C4-2B (cell line): ENCODE measurements around the gene FTHL17.

ENCODE experiments used
- CTCF ChIP-seq: fragments of 450-650 bp; conservative IDR thresholded peaks from 2 replicates; pipeline ENCODE4 v1.5.1; 2017; ENCODE audit warnings: mild to moderate bottlenecking
- ZFX ChIP-seq: fragments of 450-650 bp; IDR thresholded peaks from 2 replicates; pipeline ENCODE4 v1.6.1; 2017

GRCh38 chrX:31099536-31100090 is 27.8 kb upstream of the FTHL17 start:
- TF ChIP-seq CTCF: no peak
- TF ChIP-seq ZFX: no peak
